Glutamatergic neuron (in vitro differentiated cells): ENCODE data around the gene PPP6R2. TPM values are rescaled to one million over a fixed set of nuclear protein-coding genes. Genes with fewer than 3 reads are reported as not detected.
"Not testable (repeated sequence)": the region's sequence is repeated elsewhere in the genome, so short reads cannot be mapped to it uniquely, and the experiment has no call there.

Experiments
- DNase-seq: peaks from one replicate; pipeline ENCODE4 v3.0.0; 2022
- H3K27ac Mint-ChIP-seq: one replicate; pipeline ENCODE4 v1.8.0; 2020; ENCODE audit warnings: mild to moderate bottlenecking, mixed read lengths, inconsistent platforms; ENCODE audit not compliant: unreplicated experiment
- H3K27me3 Mint-ChIP-seq: one replicate; pipeline ENCODE4 v1.8.0; 2020; ENCODE audit warnings: mild to moderate bottlenecking, moderate library complexity, mixed read lengths, inconsistent platforms; ENCODE audit not compliant: unreplicated experiment
- H3K36me3 Mint-ChIP-seq: one replicate; pipeline ENCODE4 v1.8.0; 2020; ENCODE audit warnings: mild to moderate bottlenecking, mixed read lengths, inconsistent platforms; ENCODE audit not compliant: unreplicated experiment
- H3K4me1 Mint-ChIP-seq: one replicate; pipeline ENCODE4 v1.8.0; 2020; ENCODE audit warnings: mild to moderate bottlenecking, low read depth, mixed read lengths, inconsistent platforms; ENCODE audit not compliant: unreplicated experiment
- H3K4me3 Mint-ChIP-seq: one replicate; pipeline ENCODE4 v1.8.0; 2020; ENCODE audit warnings: mild to moderate bottlenecking, mixed read lengths, inconsistent platforms; ENCODE audit not compliant: unreplicated experiment
- H3K9me3 Mint-ChIP-seq: one replicate; pipeline ENCODE4 v1.8.0; 2020; ENCODE audit warnings: mild to moderate bottlenecking, moderate library complexity, mixed read lengths, inconsistent platforms; ENCODE audit not compliant: unreplicated experiment
- total RNA-seq: library from RNA; stranded (reverse); fragmentation: NEBNext Ultra II Directional; extraction: Animal tissue kit (Norgen Biotek cat#: 25700); gene quantifications from one replicate; pipeline ENCODE4 v1.2.1, GENCODE V29; 2021; ENCODE audit not compliant: unreplicated experiment
- TF ChIP-seq, protein P1 (sequence below): fragments of 200-600 bp; sonication (generic); IDR thresholded peaks from one replicate; pipeline ENCODE4 v1.5.0; 2021; ENCODE audit not compliant: partially characterized antibody, unreplicated experiment

Gene PPP6R2
- total RNA-seq, 1 donor from 2014 or later = 122 TPM

DNA sequence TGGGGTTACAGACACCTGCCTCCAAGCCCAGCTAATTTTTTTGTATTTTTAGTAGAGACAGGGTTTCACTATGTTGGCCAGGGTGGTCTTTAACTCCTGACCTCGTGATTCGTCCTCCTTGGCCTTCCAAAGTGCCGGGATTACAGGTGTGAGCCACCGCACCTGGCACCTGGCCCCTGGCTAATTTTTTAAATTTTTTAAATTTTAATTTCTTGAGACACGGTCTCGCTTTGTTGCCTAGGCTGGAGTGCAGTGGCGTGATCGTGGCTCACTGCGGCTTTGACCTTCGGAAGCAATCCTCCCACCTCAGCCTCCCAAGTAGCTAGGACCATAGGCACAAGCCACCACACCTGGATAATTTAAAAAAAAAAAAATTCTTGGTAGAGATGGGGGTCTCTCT is 14.6 kb downstream of the PPP6R2 start:
- DNase-seq = no peak
- no peak overlapping the region for H3K4me3 Mint-ChIP-seq
- H3K27ac Mint-ChIP-seq = no peak overlapping the region
- peaks cover 2% of the 10 kb centered on the region for H3K9me3 Mint-ChIP-seq
- H3K27me3 Mint-ChIP-seq = no peaks in the 10 kb centered on the region
- peaks cover 2% of the 10 kb centered on the region for H3K4me1 Mint-ChIP-seq
- TF ChIP-seq, protein P1, sequence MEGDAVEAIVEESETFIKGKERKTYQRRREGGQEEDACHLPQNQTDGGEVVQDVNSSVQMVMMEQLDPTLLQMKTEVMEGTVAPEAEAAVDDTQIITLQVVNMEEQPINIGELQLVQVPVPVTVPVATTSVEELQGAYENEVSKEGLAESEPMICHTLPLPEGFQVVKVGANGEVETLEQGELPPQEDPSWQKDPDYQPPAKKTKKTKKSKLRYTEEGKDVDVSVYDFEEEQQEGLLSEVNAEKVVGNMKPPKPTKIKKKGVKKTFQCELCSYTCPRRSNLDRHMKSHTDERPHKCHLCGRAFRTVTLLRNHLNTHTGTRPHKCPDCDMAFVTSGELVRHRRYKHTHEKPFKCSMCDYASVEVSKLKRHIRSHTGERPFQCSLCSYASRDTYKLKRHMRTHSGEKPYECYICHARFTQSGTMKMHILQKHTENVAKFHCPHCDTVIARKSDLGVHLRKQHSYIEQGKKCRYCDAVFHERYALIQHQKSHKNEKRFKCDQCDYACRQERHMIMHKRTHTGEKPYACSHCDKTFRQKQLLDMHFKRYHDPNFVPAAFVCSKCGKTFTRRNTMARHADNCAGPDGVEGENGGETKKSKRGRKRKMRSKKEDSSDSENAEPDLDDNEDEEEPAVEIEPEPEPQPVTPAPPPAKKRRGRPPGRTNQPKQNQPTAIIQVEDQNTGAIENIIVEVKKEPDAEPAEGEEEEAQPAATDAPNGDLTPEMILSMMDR = no peak
- H3K36me3 Mint-ChIP-seq = peaks cover 5% of the 10 kb centered on the region

DNA sequence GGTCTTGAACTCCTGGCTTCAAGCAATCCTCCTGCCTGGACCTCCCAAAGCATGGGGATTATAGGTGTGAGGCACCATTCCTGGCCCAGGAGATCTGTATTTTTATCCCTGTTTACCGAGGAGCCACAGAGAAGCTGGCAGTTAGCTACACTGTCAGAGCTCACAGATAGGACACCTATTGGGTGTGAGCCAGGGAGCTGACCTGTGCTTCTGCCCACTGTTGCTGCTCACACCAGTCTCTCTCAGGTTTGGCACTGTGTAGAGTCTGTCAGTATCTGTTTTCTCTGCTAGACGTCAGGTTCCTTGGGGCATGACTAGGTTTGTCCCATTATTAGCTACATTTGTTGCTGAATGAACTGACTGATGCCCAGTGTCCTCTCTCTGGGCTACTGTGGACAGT is 17.5 kb downstream of the PPP6R2 start:
- peaks cover 4% of the 10 kb centered on the region for H3K9me3 Mint-ChIP-seq
- peaks cover 9% of the 10 kb centered on the region for H3K36me3 Mint-ChIP-seq
- no peak overlapping the region for H3K4me3 Mint-ChIP-seq
- peaks cover 3% of the 10 kb centered on the region for H3K27me3 Mint-ChIP-seq
- peaks cover 10% of the 10 kb centered on the region for H3K4me1 Mint-ChIP-seq
- DNase-seq = no peak
- TF ChIP-seq, protein P1 = no peak
- H3K27ac Mint-ChIP-seq = no peak overlapping the region

DNA sequence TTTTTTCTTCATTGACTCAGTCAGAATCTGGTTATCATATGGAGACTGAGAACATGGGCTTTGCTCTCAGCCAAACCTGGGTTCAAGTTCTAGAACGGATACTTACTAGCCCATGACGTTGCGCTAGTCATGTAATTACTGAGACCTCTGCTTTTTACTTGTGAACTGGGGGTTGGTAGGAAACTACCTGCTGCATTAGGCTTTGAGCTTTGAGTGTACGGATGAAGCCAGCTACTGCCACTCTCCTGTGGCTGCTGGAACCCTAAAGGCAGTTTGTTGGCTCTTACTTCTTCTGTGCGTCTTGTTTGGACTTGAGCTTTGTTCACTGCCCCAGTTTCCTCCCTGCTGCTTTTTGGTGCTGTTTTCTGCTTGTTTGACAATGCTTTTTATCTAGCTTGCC is 18.1 kb downstream of the PPP6R2 start:
- Mint-ChIP-seq H3K36me3 (peaks cover 9% of the 10 kb centered on the region), H3K27ac (no peak overlapping the region), H3K27me3 (peaks cover 3% of the 10 kb centered on the region), H3K9me3 (peaks cover 4% of the 10 kb centered on the region), H3K4me1 (peaks cover 10% of the 10 kb centered on the region), H3K4me3 (no peak overlapping the region)
- DNase-seq = no peak
- TF ChIP-seq, protein P1 = no peak

DNA sequence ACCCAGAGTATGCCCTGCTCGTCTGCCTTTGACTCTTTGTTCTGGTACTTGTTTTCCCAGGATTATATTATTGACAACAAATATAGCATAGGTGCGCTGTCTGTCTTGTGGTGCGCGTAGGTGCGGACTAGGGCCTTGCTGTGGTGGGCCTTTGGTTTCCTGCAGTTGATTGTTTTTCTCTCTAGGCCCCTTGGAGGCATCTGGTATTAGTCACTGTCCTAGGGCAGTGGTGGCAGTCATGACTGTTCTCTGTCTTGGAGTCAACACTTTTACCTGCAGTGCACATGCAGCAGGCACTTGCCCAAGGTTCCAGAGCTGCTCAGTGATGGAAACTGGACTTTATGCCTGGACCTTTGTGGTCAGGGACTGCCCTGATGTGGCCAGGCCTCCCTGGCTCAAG is 18.6 kb downstream of the PPP6R2 start:
- peaks cover 4% of the 10 kb centered on the region for H3K9me3 Mint-ChIP-seq
- TF ChIP-seq, protein P1 = no peak
- peaks cover 10% of the 10 kb centered on the region for H3K4me1 Mint-ChIP-seq
- DNase-seq = no peak
- H3K27me3 Mint-ChIP-seq = peaks cover 5% of the 10 kb centered on the region
- peaks cover 9% of the 10 kb centered on the region for H3K36me3 Mint-ChIP-seq
- H3K4me3 Mint-ChIP-seq = no peak overlapping the region
- no peak overlapping the region for H3K27ac Mint-ChIP-seq

DNA sequence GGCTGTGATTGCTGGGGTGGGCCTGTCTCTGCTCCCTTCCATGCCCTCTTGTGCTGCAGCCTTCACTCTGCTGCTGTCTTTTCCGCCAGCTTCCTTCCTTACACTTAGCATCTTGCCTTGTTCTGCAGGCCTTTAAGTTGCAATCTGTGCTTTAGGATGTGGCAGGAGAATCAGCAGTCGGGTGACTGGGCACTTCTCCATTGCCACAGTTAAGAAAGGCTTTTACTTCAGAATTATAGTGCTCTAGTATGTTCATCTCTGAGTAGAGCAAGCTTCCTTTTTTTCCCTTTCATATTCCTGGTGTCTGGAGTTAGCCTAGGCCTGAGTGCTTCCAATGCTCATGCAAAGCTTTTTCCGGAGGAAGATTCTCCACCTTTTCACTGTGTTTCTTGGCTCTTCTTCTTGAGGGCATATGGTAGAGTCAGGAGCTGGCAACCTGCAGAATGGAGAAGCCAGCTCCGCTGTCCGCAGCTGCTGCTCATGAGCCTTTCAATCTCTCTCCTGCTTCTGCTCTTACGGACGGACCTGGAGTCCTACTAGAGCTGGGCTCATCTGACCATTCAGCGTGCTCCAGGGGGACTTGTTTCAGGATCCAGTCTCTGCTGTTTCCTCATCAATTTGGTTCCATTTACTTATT is 20.2 kb downstream of the PPP6R2 start:
- peaks cover 20% of the 10 kb centered on the region for H3K4me1 Mint-ChIP-seq
- no peak overlapping the region for H3K4me3 Mint-ChIP-seq
- DNase-seq = no peak
- peaks cover 8% of the 10 kb centered on the region for H3K27me3 Mint-ChIP-seq
- H3K27ac Mint-ChIP-seq = peak overlapping the region; percentile 29
- peaks cover 4% of the 10 kb centered on the region for H3K9me3 Mint-ChIP-seq
- TF ChIP-seq, protein P1 = no peak
- peaks cover 16% of the 10 kb centered on the region for H3K36me3 Mint-ChIP-seq

DNA sequence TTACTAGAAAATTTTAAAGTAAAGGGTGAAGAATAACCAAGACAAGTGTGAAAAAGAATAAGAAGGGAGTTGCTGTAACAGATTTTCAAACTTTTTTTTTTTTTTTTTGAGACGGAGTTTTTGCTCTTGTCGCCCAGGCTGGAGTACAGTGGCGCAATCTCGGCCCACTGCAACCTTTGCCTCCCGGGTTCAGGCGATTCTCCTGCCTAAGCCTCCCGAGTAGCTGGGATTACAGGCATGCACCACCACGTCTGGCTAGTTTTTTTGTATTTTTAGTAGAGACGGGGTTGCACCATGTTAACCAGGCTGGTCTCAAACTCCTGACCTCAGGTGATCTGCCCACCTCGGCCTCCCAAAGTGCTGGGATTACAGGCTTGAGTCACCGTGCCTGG is 20.7 kb downstream of the PPP6R2 start:
- peaks cover 20% of the 10 kb centered on the region for H3K4me1 Mint-ChIP-seq
- not testable (repeated sequence) for H3K27ac Mint-ChIP-seq, H3K9me3 Mint-ChIP-seq, H3K4me3 Mint-ChIP-seq, H3K27me3 Mint-ChIP-seq, DNase-seq
- peaks cover 16% of the 10 kb centered on the region for H3K36me3 Mint-ChIP-seq
